CD14-positive monocyte (primary cell): Measurements from ENCODE around the gene PIP5K1A. TPM values are rescaled to one million over a fixed set of nuclear protein-coding genes. Genes with fewer than 3 reads are reported as not detected.

Experiments
- DNase-seq, 3 donors: peaks; one replicate each; pipeline ENCODE4 v3.0.0-alpha.2; 2011 to 2022
- H2AFZ ChIP-seq: 2 replicates; pipeline ENCODE4 v1.6.0; 2012; ENCODE audit warnings: mild to moderate bottlenecking, low read depth, low read length, inconsistent platforms; ENCODE audit not compliant: insufficient read depth, poor library complexity, severe bottlenecking
- H3K27ac ChIP-seq, 2 donors: 1 replicate in 1 of 2; 2 replicates in 1 of 2; pipeline ENCODE4 v1.5.1; 2012 to 2013; ENCODE audit warnings: low read length in 2 of 2, control low read depth in 1 of 2, inconsistent platforms in 1 of 2, low read depth in 1 of 2, mild to moderate bottlenecking in 1 of 2
- H3K27me3 ChIP-seq, 2 donors: one replicate each; pipeline versions ENCODE4 v1.6.0 to v1.6.1; 2011 to 2013; ENCODE audit warnings: low read length in 2 of 2; ENCODE audit not compliant: control insufficient read depth in 2 of 2, insufficient read depth in 2 of 2
- H3K36me3 ChIP-seq, 2 donors: replicated peaks in 1 of 2; 1 replicate in 1 of 2; 2 replicates in 1 of 2; pipeline versions ENCODE4 v1.5.1 to v1.6.1; 2012 to 2013; ENCODE audit warnings: low read length in 2 of 2, control low read depth in 1 of 2, inconsistent platforms in 1 of 2, mild to moderate bottlenecking in 1 of 2; ENCODE audit not compliant: insufficient read depth in 2 of 2, control insufficient read depth in 1 of 2
- H3K4me1 ChIP-seq, 2 donors: 1 replicate in 1 of 2; 2 replicates in 1 of 2; pipeline versions ENCODE4 v1.5.1 to v1.6.1; 2012 to 2013; ENCODE audit warnings: low read length in 2 of 2, control low read depth in 1 of 2, inconsistent platforms in 1 of 2, mild to moderate bottlenecking in 1 of 2, moderate library complexity in 1 of 2; ENCODE audit not compliant: insufficient read depth in 2 of 2, control insufficient read depth in 1 of 2
- H3K4me2 ChIP-seq: replicated peaks from 2 replicates; pipeline ENCODE3; 2012; ENCODE audit warnings: low read length, moderate library complexity, mild to moderate bottlenecking; ENCODE audit not compliant: poor library complexity, severe bottlenecking; ENCODE audit errors: extremely low read depth
- H3K4me3 ChIP-seq, 3 experiments: fragments of 200-600 bp in 1 of 3; sonication (generic) in 1 of 3; replicated peaks in 1 of 3; 1 replicate in 2 of 3; 2 replicates in 1 of 3; pipeline ENCODE4 v1.5.1; 2011 to 2013; ENCODE audit warnings: low read length in 3 of 3, mild to moderate bottlenecking in 3 of 3, control low read depth in 2 of 3, low read depth in 2 of 3, inconsistent platforms in 1 of 3, moderate library complexity in 1 of 3
- H3K79me2 ChIP-seq: 2 replicates; pipeline ENCODE4 v1.6.0; 2012; ENCODE audit warnings: mild to moderate bottlenecking, control low read depth, inconsistent platforms, low read length, moderate library complexity; ENCODE audit not compliant: insufficient read depth
- H3K9ac ChIP-seq: 2 replicates; pipeline ENCODE4 v1.6.0; 2017; ENCODE audit warnings: low read length, mild to moderate bottlenecking; ENCODE audit not compliant: insufficient read depth, poor library complexity, severe bottlenecking
- H3K9me3 ChIP-seq, 2 donors: replicated peaks in 1 of 2; 1 replicate in 1 of 2; 2 replicates in 1 of 2; pipeline versions ENCODE4 v1.5.1 to v1.6.1; 2012 to 2013; ENCODE audit warnings: low read length in 2 of 2, control low read depth in 1 of 2; ENCODE audit not compliant: control insufficient read depth in 1 of 2, insufficient read depth in 1 of 2
- H4K20me1 ChIP-seq: 2 replicates; pipeline ENCODE4 v1.6.0; 2012; ENCODE audit warnings: mild to moderate bottlenecking, low read length, control low read depth, moderate library complexity; ENCODE audit not compliant: insufficient read depth
- H3K27ac Mint-ChIP-seq, 7 donors: one replicate each; pipeline ENCODE4 v1.8.0; 2020; ENCODE audit warnings: mild to moderate bottlenecking in 7 of 7, mixed read lengths in 7 of 7, moderate library complexity in 6 of 7, inconsistent platforms in 2 of 7
- H3K27me3 Mint-ChIP-seq, 3 donors: one replicate each; pipeline ENCODE4 v1.8.0; 2021 to 2022; ENCODE audit warnings: low read depth in 3 of 3, mild to moderate bottlenecking in 3 of 3, mixed read lengths in 3 of 3, moderate library complexity in 3 of 3, inconsistent platforms in 1 of 3
- H3K36me3 Mint-ChIP-seq, 2 donors: one replicate each; pipeline ENCODE4 v1.8.0; 2020; ENCODE audit warnings: mixed read lengths in 2 of 2, inconsistent platforms in 1 of 2, mild to moderate bottlenecking in 1 of 2
- H3K4me1 Mint-ChIP-seq: one replicate; pipeline ENCODE4 v1.8.0; 2020; ENCODE audit warnings: mild to moderate bottlenecking, mixed read lengths
- H3K4me3 Mint-ChIP-seq, 2 donors: one replicate each; pipeline ENCODE4 v1.8.0; 2020; ENCODE audit warnings: mild to moderate bottlenecking in 2 of 2, mixed read lengths in 2 of 2, moderate library complexity in 1 of 2
- H3K9me3 Mint-ChIP-seq, 7 donors: one replicate each; pipeline ENCODE4 v1.8.0; 2020 to 2022; ENCODE audit warnings: mixed read lengths in 7 of 7, mild to moderate bottlenecking in 6 of 7, moderate library complexity in 6 of 7, inconsistent platforms in 2 of 7
- WGBS: methylation state at CpG from one replicate; pipeline ENCODE4 v1.1.5; 2013; ENCODE audit warnings: missing lambda C conversion rate; ENCODE audit not compliant: insufficient coverage; 5-methylcytosine and 5-hydroxymethylcytosine counted together
- intact Hi-C, 2 donors: fragments of 100-400 bp; cut with micrococcal nuclease; formaldehyde crosslinking; loops; one replicate each; pipeline versions ENCODE4 v1.15.0 to v1.15.1; 2023
- polyA plus RNA-seq, 3 donors: library from polyadenylated mRNA; depleted of rRNA in 1 of 3; unstranded in 2 of 3; stranded (reverse) in 1 of 3; fragments of 300-500 nt in 2 of 3; fragments of >200 nt in 1 of 3; fragmentation: Illumina TruSeq in 2 of 3; gene quantifications; 1 replicate in 2 of 3; 2 replicates in 1 of 3; pipeline ENCODE4 v1.2.3, GENCODE V29; 2012 to 2021
- TF ChIP-seq, protein P1 (sequence below): fragments of 200-600 bp; IDR thresholded peaks from one replicate; pipeline ENCODE4 v1.8.0; 2022; ENCODE audit warnings: antibody characterized with exemption, mild to moderate bottlenecking

PIP5K1A gene
- polyA plus RNA-seq, 3 donors, result 10.8 to 47.7 (median 11.7) TPM

DNA sequence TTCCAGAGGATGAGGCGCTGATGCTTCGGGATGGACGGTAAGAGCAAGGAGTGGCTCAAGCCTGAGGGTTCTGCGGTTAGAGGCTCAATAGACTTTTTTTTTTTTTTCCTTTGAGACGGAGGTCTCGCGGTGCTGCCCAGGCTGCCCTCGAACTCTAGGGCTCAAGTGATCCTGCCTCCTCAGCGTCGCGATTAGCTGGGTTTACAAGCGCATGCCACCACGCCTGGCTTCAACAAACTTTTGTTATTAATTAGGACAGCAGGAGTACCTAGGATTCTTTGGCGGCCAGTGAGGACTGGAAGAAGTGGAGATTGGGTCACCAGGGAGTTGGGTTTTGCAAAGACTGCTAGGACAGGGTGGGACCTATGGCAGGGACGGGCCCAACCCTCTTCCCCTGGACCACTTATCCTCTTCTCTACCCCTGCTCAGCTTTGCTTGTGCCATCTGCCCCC lies 31.8 kb upstream of the PIP5K1A start:
- Mint-ChIP-seq H3K9me3 (no peaks in the 10 kb centered on the region), H3K27me3 (peaks cover 0 to 1% (median 0%) of the 10 kb centered on the region in 3 donors), H3K4me3 (peak overlapping the region; percentile 95 to 97), H3K27ac (peak overlapping the region; percentile 89 to 95 (median 93)), H3K36me3 (peaks cover 59 to 70% of the 10 kb centered on the region in 2 donors), H3K4me1 (peaks cover 41% of the 10 kb centered on the region)
- peaks cover 55 to 75% of the 10 kb centered on the region in 2 donors for H3K36me3 ChIP-seq
- no peaks in the 10 kb centered on the region for H3K27me3 ChIP-seq
- H3K79me2 ChIP-seq, result peaks cover 35% of the 10 kb centered on the region
- H4K20me1 ChIP-seq, result peaks cover 41% of the 10 kb centered on the region
- peak overlapping the region; percentile 88 for H2AFZ ChIP-seq
- peak in 1 of 3 donors; percentile 21 for DNase-seq
- H3K4me3 ChIP-seq, result peak overlapping the region; percentile 71 to 91 (median 81)
- H3K9me3 ChIP-seq, result no peaks in the 10 kb centered on the region
- intact Hi-C loops, result loop anchor here (2.0 to 10.0 kb wide), 4 partner anchors 34 to 446 kb away; partner anchors contain the start of genes MINDY1 (in 2 of the 2), PRUNE1 (in 2 of the 2) and SNX27 (in 1 of the 2)
- TF ChIP-seq, protein P1, sequence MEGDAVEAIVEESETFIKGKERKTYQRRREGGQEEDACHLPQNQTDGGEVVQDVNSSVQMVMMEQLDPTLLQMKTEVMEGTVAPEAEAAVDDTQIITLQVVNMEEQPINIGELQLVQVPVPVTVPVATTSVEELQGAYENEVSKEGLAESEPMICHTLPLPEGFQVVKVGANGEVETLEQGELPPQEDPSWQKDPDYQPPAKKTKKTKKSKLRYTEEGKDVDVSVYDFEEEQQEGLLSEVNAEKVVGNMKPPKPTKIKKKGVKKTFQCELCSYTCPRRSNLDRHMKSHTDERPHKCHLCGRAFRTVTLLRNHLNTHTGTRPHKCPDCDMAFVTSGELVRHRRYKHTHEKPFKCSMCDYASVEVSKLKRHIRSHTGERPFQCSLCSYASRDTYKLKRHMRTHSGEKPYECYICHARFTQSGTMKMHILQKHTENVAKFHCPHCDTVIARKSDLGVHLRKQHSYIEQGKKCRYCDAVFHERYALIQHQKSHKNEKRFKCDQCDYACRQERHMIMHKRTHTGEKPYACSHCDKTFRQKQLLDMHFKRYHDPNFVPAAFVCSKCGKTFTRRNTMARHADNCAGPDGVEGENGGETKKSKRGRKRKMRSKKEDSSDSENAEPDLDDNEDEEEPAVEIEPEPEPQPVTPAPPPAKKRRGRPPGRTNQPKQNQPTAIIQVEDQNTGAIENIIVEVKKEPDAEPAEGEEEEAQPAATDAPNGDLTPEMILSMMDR, result no peak
- 0% methylated on average over 7 of the region's 15 CpGs for WGBS
- H3K27ac ChIP-seq, result peak overlapping the region; percentile 56 to 83
- H3K4me2 ChIP-seq, result peak overlapping the region; percentile 96
- peak overlapping the region; percentile 71 for H3K9ac ChIP-seq
- peaks cover 23 to 26% of the 10 kb centered on the region in 2 donors for H3K4me1 ChIP-seq

DNA sequence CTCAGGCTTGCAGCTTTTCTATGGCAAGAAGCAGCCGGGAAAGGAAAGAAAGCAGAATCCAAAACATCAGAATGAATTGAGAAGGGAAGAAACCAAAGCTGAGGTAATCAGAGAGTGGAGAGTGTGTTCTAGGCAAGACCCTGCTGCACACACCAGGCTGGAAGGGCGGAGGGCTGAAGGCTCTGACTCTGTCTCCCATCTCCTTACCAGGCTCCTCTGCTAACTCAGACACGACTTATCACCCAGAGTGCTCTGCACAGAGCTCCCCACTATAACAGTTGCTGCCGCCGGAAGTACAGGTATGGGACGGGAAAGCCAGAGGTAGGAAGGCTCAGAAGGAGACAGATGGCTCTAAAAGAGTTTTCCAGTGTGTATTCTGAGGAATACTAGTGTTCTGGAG lies 31.2 kb upstream of the PIP5K1A start:
- peaks cover 29% of the 10 kb centered on the region for H3K79me2 ChIP-seq
- peaks cover 0 to 1% (median 0%) of the 10 kb centered on the region in 3 donors for H3K27me3 Mint-ChIP-seq
- TF ChIP-seq, protein P1, result no peak
- peaks cover 54 to 70% of the 10 kb centered on the region in 2 donors for H3K36me3 Mint-ChIP-seq
- H3K9me3 ChIP-seq, result no peaks in the 10 kb centered on the region
- peak overlapping the region; percentile 88 for H2AFZ ChIP-seq
- peak overlapping the region; percentile 95 to 97 for H3K4me3 Mint-ChIP-seq
- H3K9me3 Mint-ChIP-seq, result no peaks in the 10 kb centered on the region
- peak overlapping the region in 3 of 7 donors; percentile 12 to 95 (median 40) for H3K27ac Mint-ChIP-seq
- H3K36me3 ChIP-seq, result peaks cover 56 to 75% of the 10 kb centered on the region in 2 donors
- H3K27ac ChIP-seq, result no peak overlapping the region
- intact Hi-C loops, result loop anchor here (2.0 to 10.0 kb wide), 4 partner anchors 34 to 445 kb away; partner anchors contain the start of genes MINDY1 (in 2 of the 2), PRUNE1 (in 2 of the 2) and SNX27 (in 1 of the 2)
- no peak for DNase-seq
- peaks cover 35% of the 10 kb centered on the region for H4K20me1 ChIP-seq
- no peaks in the 10 kb centered on the region for H3K27me3 ChIP-seq
- H3K4me1 ChIP-seq, result peaks cover 20 to 21% of the 10 kb centered on the region in 2 donors
- H3K4me2 ChIP-seq, result peak overlapping the region; percentile 96
- H3K9ac ChIP-seq, result no peak overlapping the region
- 83% methylated on average over 1 of the region's 6 CpGs for WGBS
- peaks cover 36% of the 10 kb centered on the region for H3K4me1 Mint-ChIP-seq
- peak overlapping the region in 1 of 3 experiments; percentile 91 for H3K4me3 ChIP-seq
